HT1080 (cell line): Measurements from ENCODE around the gene KRT80. TPM values are rescaled to one million over a fixed set of nuclear protein-coding genes. Genes with fewer than 3 reads are reported as not detected.

Source experiments
- DNase-seq: peaks from one replicate; pipeline ENCODE4 v3.0.0-alpha.2; 2015; ENCODE audit warnings: low read depth
- total RNA-seq: library from RNA; depleted of rRNA; stranded (reverse); fragments of >200 nt; shearing (Covaris generic); gene quantifications from 2 replicates; pipeline ENCODE4 v1.2.3, GENCODE V29; 2014

KRT80 gene
- total RNA-seq, 1 experiment from 2014 or later: 8.2 TPM

- DNase-seq: no peak
Measured at GRCh38 chr12:52141875-52142274, 49.9 kb downstream of the KRT80 start.

- DNase-seq: no peak
Measured at GRCh38 chr12:52141306-52141705, 50.5 kb downstream of the KRT80 start.

DNA sequence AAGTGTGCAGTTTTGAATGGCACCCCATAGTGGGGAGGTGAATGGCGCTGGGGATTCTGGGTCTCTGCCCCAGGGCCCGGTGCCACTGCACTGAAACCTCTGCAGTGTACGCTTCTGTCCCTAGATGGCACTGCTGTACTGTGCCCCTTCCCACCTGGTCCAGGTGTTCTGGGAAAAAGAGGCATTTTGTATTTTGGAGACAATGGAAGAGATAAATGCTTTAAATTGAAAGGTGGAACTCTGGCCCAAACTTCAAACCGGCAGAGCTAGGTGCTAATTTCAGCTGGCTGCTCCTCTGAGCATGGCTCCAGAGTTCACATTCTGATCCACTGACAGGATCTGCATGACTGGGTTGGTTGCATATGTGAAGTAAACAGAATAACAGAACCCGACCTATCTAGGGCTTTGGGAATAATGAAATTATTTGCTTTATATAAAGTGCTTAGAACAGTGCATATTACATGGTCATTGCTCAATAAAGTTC, 52.2 kb downstream of the KRT80 start:
- peak; percentile 48 for DNase-seq

- DNase-seq: no peak
Measured at GRCh38 chr12:52139147-52139546, 52.7 kb downstream of the KRT80 start.

DNA sequence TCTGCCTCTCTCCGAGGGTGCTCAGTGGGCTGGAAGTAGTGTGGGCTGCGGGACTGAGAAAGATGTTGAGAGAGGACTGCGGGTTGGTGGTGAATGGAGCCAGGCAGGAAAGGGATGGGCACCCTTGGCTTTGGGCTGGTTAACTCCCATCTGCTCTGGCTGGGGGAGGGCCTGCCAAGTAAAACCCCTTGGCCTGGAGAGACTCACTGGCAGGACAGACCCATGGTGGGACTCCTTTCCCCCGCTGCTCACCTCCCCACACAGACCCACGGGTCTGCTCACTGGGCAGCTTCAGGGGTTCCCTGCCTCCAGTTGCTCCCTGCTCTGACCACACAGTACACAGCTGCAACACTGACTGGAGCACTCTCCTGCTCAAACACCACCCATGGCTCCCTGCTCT, 54.1 kb downstream of the KRT80 start:
- DNase-seq: no peak

- DNase-seq: no peak
Measured at GRCh38 chr12:52132754-52133161, 59.1 kb downstream of the KRT80 start.

- DNase-seq: no peak
Measured at GRCh38 chr12:52130711-52131110, 61.1 kb downstream of the KRT80 start.

- DNase-seq: no peak
Measured at GRCh38 chr12:52127683-52128450, 63.9 kb downstream of the KRT80 start.

GRCh38 chr12:52126605-52127578, 64.9 kb downstream of the KRT80 start:
- no peak for DNase-seq

GRCh38 chr12:52126050-52126604, 65.7 kb downstream of the KRT80 start:
- DNase-seq: no peak

- DNase-seq: no peak
Measured at GRCh38 chr12:52125476-52125900, 66.3 kb downstream of the KRT80 start.

DNA sequence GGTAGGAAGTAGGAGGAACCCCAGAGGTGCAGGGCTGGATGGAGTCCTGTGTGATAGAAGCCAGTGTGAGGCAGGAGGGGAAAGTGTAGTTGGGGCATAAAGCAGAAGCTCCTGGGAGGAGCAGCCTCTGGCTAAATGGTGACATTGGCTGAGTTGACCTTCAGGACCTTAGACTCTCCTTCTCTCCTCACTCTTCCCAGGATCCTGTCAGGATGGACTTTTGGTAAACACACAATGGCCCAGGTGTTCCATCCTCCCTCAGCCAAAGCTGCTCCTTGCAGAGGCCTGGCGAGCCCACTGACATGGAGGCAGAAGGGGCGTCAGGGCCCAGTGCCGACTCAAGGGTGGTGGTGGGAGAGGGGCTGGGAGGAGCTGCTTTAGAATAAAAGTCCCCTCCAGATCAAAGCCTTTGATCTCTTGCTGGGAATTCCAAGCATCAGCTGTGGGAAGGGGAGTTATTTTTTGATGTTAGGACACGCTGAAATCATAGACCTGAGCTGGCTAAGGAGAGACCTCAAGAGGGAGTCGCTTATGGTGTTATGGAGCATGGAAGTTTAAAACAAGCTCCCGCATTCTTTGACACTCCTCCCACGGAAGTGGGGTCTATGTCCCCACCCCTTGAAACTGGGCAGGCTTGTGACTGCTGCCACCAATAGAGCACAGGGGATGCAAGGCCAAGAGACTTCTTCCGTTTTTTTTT, 68.2 kb downstream of the KRT80 start:
- DNase-seq: no peak

DNA sequence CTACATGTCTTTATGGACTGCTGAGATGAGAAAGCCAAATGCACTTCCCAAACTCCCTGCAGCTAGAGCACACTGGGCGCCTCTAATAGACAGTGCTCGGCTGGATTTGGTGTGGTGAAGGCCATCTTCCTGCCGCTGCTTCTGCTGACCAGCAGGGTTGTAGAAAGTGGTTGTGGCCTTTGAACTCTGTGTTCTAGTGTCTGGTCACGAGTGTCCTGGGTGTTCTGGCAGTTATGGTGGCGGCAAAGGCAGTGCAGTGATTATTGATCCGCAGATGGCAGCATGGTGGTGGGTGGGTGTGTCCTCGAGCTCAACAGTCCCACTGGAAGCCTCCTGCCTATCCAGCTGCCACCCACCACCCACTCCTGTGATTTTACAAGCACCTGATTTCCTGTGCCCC, 68.9 kb downstream of the KRT80 start:
- no peak for DNase-seq

- DNase-seq: no peak
Measured at GRCh38 chr12:52122540-52122871, 69.3 kb downstream of the KRT80 start.

DNA sequence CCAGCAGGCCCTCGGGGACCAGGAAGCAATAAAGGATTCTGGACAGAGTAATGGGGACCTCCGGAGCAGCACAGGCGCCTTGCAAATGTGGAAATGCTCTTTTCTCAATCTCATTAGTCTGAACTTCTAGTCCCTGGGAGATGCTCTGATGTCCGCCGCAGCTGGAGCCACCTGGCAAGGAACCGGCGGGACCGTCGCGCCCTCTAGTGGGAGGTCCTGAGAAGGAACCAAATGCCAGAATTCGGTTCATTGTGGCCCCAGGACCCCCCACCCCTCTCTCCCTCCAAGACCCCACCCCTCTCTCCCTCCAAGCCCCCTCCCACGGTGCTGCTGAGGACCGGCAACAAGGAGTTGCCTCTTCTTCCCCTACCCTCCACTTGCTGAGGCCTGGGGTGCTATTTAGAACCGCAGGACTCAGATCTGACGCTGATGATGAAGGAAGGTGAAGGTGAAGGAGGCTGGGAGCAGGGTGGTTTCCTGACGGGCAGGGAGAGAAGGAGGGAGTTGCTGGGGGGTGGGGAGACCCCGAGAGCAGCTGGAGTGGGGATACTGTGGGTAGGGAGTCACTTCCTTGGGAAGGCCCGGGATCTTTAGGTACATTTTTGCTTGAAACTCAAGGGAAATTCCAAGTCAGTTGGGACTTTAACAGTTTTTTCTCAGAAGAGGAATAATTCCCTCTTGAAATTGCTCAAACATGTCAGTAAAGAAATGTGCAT, 69.8 kb downstream of the KRT80 start:
- DNase-seq: no peak

DNA sequence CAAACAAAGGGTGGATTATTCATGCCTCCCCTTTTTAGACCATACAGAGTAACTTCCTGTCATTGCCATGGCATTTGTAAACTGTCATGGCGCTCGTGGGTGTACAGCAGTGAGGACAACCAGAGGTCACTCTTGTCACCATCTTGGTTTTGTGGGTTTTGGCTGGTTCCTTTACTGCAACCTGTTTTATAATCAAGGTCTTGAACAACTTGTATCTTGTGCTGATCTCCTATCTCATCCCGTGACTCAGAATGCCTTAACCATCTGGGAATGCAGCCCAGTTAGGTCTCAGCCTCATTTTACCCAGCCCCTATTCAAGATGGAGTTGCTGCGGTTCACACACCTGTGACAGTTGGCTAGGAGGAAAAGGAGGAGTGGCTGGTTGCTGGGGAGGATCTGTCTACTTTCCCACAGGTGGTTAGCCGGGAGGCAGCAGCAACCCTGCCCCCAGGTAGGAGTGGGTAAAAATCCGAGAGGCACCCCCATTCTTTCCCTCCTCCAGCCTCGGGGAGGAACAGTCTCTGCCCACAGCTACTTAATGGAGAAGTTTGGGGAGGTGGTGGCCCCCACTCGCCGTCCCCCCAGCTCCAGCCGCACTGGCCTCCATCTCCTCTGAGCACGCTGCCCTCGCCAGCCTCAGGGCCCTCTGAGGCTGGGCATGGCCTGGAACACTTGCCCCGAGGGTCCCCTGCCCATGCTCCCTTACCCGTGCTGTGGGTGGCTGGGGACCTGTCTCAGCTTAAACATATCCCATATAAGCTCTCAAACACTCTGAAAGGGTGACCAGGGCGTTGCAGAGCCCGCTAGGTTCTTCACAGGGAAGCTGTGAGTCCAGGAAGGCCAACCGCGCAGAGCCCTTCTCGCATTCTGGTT, 70.6 kb downstream of the KRT80 start:
- no peak for DNase-seq

GRCh38 chr12:52119398-52120254, 72.2 kb downstream of the KRT80 start:
- DNase-seq: no peak
